NCI-H82 (cell line): ENCODE data around the gene SRP68.

Experiments
- DNase-seq: peaks from one replicate; lab custom pipeline; 2025; lab: John Stamatoyannopoulos, UW

Gene SRP68

GRCh38 chr17:76018340-76018680 is 54.0 kb downstream of the SRP68 start:
- no peak for DNase-seq

DNA sequence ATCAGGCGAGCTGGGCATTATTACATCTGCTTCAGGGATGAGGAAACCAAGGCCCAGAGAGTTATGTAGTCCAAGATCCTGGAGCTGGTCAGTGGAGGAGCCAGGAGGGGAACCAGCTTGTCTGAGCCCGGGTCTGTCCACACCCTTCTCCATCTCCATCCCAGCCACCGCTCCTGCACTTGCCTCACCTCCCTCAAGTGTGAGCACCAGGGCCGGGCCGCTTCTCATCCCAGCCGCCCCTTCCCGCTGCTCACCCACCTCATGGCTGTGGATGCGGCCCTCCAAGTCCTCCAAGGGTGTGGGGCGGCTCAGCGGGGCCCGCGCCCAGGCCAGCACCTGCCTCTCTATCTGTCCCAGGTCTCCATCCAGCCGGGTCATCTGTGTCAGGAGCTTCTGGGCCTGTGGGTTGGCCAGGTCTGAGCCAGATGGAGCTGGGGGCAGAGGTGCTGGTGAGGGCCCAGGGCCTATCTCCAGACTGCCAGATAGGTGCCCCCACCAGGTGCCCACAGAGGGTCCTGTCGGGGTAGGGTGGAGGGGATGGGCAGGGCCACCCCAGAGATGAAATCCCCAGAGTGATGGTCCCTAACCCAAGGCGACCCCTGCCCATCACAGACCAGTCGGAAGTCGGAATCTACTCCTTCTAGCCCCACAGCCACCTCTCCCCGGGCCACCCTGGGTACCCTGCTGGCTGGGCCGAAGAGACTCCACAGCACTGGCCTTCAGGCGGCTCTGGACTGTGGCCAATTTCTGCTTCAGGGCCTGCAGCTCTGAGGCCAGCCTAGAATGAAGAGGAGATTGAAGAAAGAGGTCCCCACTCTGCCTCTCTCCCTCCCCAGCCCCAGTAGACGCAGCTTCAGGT is 54.6 kb downstream of the SRP68 start:
- no peak for DNase-seq

GRCh38 chr17:76014925-76015261 is 57.4 kb downstream of the SRP68 start:
- DNase-seq: no peak

- peak; percentile 90 for DNase-seq
Observed at GRCh38 chr17:76014100-76014924, 58.0 kb downstream of the SRP68 start.

GRCh38 chr17:76013377-76013932 is 58.9 kb downstream of the SRP68 start:
- DNase-seq: no peak

DNA sequence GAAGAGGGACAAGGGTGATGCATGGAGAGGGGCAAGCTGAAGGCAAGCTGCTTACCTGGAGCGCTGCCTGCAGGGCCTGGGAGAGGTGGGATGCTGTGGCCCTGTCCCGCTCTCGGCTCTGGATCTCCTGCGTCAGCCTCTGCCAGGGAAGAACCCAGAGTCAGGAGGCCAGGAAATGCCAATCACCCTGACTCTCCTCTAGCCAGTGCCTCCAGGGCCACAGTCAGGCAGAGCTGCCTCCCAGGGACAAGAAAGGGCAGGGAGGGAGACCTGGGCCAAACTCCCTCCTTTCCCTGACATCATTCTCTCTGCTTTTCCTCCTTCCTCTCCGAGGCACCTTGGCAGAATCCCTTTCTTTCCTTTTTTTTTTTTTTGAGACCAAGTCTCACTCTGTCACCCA is 60.4 kb downstream of the SRP68 start:
- DNase-seq: no peak

GRCh38 chr17:76009969-76010661 is 62.2 kb downstream of the SRP68 start:
- no peak for DNase-seq

GRCh38 chr17:76009447-76009846 is 62.9 kb downstream of the SRP68 start:
- no peak for DNase-seq

DNA sequence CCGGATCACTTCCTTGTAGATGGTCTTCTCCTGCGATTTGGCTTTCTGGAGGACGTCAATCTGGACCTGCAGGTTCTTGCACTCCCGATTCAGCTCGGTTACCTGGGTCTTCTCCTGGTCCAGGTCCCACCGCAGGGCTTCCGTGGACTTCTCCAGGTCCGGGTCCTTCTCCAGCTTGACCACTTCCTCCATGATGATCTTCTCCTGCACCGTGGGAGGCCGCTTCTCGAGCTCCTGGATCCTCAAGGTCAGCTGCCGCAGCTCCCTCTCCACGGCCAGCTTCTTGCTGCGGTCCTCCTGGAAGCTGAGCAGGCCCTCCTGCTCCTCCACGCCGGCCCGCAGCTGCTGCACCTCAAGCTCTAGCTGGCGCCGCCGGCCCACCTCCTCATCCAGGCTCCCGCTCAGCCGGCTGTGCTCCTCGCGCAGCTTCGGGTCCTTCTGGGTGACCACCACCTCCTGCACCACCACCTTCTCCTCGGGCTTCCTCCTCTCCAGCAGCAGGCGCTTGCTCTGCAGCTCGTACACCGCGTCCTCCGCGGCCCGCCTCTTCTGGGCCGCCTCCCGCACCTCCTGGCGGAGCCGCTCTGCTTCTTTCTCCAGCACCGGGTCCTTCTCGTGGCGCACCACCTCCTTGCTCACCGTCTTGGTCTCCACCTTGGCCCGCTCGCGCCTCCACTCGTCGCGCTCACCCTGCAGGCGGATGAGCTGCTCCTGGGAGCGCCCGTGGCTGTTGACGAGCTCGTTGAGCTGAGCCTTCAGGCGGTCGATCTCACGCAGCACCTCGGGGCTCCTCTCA is 63.5 kb downstream of the SRP68 start:
- no peak for DNase-seq

GRCh38 chr17:76008208-76008607 is 64.1 kb downstream of the SRP68 start:
- DNase-seq: no peak

DNA sequence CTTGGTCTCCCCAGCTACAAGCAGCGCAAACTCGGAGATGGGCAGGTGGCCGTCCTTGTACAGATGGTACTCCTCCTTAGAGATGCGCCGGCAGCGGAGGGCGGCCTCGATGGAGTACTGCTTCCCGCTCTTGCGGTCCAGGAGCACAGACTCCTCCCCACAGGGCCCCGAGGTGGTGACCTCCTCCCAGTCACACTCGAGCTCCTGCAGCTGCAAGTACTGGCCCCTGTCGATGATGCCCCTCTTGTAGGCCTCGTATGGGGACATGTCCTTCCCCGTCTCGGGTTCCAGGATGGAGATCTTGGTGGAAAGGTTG is 64.5 kb downstream of the SRP68 start:
- no peak for DNase-seq

DNA sequence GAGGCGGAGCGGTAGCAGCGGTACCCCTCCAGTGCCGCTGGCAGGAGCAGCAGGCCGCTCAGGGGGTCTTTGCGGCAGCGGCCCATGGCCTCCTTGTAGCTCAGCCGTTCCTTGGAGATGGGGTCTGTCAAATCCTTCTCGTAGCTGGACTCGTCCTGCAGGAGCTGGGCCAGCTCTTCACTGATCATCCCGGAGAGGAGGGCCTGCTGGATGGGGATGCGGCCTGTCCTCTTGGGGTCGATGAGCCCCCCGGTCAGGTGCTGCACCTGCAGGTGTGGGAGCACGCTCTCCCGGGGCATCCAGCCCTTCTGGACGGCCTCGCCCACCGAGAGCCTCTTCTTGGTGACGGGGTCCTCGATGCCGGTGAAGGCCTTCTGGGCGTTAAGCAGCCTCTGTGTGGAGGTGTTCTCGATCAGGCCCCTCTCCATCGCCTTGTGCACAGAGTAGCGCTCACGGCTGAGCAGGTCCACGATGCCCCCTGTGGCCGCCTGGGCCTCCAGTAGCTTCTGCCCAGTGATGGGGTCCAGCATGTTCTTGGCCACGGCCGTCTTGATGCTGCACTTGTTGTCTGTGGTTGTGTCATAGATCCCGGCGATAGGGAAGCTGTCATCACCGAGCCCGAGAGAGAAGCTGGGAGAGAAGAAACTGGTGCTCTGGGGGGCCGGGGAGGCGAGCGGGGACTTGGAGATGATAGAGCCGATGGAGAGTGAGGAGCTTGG is 65.0 kb downstream of the SRP68 start:
- no peak for DNase-seq

DNA sequence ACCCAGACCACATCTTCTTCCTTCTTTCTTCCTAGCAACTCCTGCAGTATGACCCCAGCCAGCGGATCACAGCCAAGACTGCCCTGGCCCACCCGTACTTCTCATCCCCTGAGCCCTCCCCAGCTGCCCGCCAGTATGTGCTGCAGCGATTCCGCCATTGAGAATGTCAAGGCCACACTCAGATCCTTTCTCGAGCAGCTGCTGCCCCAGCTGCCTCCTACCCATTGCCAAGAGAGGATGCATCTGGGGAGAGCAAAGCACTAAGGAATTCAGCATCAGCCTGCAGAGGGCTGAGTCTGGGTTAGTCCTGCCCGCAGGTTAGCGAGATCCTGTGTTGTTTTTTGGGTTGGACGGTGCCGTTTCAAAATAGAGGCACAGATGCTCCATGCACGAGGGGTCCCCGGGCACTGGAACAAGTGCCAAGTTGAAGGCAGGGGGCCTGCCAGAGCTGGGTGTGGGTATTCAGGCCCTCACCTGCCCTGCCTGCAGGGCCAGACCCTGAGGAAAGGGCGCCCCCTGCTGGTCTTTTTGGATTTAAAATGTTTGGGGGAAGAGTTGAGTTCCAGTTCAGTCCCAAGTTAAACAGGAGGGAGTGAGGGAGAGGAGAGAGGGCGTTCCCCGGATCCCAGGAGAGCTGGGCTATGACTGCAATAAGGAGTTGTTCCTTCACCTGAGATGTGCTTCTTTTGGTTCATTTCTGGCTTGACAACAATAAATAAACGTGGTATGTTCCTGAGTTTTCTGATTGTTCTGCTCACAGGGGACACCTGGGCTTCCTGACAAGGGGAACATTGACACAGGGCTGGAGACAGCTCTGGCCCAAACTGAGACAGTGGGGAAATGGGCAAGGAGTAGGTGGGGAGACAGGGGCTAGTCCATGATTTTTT is 66.8 kb downstream of the SRP68 start:
- peak; percentile 91 for DNase-seq

DNA sequence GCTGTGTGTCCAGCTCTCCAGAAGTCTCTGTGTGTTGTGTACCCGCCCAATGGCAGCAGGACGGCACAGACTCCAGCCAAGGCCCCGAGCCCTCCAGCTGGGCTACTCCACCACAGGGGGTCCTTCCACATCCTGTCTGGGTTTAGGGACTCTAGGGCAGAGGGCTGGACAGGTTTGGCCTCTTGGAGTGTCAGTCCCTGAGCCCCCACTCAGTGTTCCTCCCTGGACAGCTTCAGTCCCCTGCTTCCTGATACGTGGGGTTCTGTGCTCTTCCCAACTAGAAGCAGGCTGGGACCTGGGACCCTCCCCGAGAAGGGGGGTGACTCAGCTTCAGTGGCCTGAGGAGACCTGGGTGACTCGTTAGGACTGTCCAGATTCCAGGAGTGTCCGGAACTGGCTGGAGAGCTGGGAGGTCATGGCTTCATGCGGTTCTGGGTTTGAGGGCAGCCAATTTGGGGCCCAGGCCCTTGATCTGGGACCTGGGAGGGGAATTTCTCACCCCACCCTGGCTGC is 67.5 kb downstream of the SRP68 start:
- DNase-seq: no peak

DNA sequence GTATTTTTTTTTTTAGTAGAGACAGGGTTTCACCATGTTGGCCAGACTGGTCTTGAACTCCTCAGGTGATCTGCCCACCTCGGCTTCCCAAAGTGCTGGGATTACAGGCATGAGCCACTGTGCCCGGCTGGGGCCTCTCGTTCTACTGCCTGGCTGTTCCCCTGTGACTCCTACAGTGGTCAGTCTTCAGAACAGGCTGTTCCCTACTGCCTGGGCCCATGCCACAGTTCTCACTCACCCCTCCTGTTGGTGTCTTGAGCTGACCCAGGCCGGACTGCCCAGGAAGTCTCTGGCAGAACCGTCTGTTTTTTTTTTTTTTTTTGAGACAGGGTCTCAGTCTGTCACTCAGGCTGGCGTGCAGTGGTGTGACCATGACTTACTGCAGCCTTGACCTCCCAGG is 68.4 kb downstream of the SRP68 start:
- no peak for DNase-seq

DNA sequence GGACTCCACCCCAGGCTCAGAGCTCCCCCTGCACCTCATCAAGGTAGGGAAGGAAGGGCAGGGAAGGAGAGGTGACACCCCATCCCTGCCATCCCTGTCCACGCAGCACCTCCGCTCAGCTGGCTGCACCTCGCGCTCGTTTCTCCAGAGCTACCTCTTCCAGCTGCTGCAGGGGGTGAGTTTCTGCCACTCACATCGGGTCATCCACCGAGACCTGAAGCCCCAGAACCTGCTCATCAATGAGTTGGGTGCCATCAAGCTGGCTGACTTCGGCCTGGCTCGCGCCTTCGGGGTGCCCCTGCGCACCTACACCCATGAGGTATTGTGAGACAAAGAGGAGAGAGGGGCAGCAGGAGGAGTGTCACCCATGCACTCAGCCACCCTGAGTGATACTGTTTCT is 70.2 kb downstream of the SRP68 start:
- no peak for DNase-seq

DNA sequence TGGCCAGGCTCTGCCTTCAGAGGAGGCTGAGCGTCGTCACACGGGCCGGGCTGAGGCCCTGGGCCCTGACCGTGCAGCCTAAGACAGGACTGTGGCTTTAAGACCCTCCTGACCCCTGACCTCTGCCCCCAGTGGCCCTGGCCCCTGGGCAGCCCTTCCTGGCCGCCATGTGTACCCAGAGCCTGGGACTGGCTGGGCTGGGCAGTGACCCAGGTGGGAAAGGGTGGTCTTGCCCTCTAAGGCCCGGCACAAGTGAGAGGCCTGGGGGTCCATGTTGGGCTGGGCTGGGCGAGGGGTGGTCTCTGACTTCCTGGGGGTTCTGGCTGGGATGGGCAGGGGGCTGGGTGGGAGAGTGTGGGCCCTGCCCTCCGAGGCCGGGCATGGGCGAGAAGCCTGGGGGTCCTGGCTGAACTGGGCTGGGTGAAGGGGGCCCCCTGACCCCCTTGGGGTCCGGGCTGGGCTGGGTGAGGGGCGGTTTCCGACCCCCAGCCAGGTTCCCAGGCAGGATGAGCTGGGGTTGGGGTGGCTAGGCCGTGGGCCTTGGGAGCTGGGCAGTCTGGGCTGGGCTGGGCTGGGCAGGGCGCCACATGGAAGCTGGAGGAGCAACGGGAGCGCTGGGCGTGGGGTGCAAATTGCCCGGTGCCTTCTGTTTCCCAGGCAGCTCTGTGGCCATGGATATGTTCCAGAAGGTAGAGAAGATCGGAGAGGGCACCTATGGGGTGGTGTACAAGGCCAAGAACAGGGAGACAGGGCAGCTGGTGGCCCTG is 71.4 kb downstream of the SRP68 start, which contains the start of gene CDK3:
Gene CDK3, plus strand, starts transcription at position 101 of the 767 bp plus-strand sequence. Its CDS starts 571 bp downstream, at position 672.
- no peak for DNase-seq

- DNase-seq: peak; percentile 68
Observed at GRCh38 chr17:76000016-76000754, 72.1 kb downstream of the SRP68 start.
